GM19351 (cell line): ENCODE results near the gene SLIT3.

Experiments
- ATAC-seq: cut with Tn5 transposase; IDR thresholded peaks from one replicate; pipeline ENCODE4 v1.9.1; 2021; ENCODE audit warnings: mild to moderate bottlenecking, moderate library complexity; ENCODE audit not compliant: unreplicated experiment

SLIT3 gene

DNA sequence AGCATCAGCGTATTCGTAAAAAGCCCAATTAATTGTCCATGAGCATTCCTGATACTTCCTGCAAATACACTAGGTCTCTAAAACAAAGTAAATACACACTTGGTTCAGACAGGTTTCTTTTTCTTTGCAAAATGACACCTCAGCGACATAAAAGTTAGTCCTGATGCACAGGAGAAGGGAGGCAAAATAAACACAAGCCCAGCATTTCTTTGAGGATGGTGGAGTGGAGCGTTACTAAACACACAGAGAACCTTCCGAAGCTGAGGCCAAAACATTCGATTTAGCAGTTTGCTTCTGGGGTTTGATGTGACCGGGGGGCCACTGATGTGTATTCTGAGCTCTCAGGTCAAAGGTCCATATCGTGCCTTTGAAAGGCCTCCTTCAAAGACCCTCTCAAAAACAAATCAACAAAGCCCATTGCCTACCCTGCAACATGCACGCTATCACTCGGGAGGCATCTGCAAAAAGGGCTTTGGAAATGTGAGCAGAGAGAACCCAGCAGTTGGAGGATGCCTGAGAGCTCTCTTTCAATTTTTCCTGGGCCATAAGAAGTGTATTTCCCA, 453.3 kb downstream of the SLIT3 start:
- ATAC-seq, result no peak

DNA sequence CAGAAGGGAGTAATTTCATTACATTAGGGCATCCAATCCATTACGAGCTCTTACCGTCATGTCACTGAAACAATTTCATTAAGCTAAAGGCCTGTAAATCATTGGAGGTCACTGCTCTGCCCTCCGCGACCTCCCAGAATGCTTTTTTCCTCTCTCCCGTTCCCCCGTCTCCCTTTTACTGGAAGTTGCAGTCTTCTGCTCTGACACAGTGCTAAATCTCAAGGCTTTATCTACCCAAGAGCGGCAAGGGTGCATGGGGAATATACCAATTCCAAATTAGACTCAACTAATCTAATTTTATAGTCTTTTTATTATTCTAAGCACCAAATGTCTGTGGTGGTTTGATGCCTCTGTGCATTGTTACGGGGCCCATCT, 456.0 kb downstream of the SLIT3 start:
- no peak for ATAC-seq

DNA sequence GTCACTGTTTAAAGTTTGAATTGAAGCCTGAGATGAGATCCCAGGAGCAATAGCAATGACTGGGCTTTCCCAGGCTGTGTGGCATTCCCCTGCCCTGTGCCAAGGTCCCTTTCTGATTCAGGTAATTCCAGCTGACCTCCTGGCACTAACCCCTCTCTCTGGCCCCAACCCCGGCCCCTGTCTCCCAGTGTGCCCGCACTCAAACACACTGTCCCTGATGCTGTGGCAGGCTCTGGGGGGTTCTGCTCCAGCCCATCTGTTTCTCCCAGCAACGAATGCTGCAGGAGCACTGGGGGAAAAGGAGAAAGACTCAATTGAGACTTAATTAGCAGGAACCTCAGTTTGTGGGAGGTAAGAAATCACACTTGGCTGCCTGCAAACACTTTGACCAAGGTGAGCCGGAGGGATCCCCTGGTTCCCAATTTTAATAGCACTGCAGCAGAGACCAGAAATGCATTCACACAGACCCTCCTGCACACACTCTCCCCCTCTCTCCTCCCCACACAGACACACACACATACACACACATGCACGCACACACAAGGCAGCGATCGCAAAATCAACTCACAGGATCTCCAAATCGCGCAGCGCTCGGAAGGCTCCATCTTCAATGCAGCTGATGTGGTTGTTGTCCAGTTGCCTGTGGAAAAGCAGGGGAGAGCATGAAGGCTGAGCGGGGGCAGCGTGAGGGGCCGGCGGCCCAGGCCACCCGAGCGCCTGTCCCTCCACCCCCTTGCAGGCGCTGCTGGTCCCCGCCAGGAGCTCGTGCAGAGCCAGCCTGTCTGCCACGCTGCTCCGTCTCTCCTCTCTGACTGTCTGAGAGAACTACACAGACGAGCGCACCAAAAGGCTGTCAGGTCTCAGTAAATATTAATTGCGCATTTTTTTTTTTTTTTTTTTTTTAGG, 456.7 kb downstream of the SLIT3 start:
- no peak for ATAC-seq

DNA sequence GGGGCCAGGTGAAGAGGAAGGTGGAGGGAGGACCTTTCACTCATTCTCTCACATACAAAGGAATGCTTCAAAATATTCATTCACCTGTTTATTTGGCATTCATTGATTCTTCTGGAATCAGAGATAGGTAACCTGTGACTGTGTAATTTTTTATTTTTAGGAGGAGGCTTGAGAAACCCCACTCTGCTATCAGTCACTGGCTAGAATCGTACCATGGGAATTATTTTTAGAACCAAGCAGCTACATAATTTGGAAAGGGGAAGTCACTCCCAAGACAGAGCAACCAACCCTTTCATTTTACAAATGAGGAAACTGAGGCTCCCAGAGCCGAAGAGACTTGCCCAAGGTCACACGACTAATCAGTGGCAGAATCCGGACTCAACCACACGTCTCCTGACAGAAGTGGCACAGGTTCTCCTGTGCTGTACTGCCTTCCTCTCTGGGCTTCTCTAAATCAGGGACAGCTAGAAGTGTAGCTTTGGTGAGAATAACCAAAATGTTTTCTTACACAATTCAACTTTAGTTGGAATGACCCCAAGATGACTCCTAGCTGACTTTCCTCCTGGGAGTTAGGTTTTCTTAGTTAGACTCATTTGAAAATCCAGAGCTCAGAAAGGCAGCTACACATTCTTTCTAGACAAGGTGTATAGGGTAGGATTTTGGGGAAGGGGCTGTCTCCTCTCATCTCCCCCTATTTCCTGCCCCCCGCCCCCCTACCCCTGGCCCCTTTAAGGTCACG, 457.5 kb downstream of the SLIT3 start:
- ATAC-seq, result no peak

DNA sequence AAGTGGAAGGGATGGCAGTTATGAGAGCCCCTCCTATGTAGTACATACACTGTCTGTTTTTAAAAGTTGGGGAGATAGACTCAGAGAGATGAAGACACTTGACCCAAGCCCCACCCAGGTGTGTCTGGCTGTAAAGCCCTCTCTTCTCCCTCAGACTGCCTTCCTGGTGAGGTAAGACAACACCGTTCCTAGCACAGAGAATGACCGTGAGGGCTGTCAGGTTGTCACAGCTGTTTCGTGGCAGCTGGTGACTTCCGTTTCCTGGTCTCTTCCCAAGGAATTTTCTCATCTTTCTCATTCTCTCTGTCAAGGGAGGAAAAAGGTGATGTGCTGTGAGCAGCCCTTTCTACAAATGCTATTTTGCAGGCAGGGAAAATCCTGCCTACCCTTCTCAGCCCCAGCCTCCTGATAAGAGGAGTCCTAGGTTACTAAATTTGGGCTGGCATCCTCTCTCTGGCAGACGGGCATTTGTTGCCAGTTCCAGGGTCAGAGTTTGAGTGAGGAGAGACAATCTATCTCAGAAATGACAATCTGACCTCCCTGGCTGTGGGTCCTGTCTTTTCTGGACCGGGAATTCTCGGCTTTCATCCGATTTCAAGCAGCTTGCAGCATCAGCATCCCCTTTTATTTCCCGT, 458.3 kb downstream of the SLIT3 start:
- ATAC-seq, result no peak

DNA sequence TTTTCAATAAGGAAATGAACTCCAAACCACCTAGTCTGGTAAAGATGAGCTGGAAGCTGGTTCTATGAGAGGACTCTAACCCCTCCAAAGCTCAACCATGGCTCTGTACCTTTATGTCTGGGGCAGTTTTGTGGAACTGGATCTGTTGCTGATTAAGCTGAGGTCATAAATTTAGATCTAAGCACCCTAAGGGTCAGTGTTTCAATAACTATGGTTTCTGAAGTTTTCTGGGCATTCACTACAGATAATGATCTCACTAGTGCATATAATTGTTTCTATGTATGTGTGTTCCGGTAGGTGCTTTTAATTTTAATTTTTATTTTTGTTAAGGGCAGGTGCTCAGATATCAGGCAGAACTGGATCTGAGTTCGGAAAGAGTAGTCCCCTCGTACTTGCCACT, 463.1 kb downstream of the SLIT3 start:
- no peak for ATAC-seq

DNA sequence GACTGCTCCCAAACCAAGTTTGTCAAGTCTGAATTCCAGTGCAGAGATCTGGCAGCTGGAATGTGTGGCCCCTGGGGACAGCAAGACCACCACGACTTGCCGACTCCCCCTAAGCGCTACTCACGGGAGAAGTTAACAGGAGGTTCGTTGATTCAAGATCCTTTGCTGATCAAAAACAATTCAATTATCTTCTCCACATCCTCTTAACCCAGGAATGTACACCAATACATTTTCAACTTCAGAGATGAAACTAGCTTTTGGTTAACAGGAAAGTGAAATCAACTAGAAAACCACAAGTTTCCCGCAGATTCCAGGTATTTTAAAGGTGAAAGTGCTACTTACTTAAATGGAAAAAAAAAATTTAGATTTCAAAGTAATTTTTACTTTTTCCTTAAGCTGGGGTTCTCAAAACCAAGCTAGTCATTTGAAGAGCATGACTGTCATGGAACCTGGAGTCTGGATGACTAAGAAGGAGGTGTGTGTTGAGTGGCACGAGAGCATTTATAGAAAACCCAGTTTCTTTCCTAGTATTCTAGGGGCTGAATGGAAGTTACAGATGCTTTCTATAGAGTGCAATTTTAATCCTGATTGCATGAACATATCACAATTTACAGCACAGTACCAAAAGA, 464.2 kb downstream of the SLIT3 start:
- ATAC-seq, result no peak

DNA sequence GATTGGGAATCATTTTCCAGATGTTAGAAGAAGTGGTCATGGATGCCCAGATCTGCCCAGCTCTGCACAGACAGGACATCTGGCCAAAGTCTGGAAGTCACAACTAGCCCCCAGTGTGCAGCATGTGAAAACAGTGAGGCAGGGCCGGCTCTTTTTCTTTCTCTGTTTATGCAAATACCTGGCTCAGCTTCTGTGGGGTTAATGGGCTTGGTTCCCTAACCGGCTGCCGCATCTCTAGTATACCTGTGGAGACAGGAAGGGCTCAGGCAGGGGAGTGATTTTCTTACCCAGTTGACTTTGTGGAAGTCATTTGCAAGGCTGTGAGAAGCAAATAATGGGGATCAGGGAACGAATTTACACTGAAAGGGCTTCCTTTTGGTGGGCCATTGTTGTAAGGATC, 467.0 kb downstream of the SLIT3 start:
- no peak for ATAC-seq

DNA sequence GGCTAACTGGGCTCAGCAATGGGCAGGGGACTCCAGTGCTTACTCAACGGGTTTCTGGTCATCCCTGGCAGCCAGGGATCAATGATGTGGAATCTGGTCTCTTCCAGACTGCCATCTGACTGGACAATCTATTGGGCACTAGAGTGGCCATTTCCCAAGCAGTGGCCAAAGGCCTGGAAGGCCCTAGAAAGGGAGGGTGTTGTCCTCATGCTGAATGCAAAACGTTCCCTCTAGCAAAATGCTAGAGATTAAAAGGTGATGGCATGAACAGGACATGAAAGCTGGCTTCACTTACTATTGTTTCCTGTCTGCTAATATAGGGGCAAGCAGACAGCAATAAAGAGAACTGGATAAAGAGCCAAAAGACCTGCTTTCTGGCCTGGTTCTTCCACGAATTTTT, 467.6 kb downstream of the SLIT3 start:
- no peak for ATAC-seq

DNA sequence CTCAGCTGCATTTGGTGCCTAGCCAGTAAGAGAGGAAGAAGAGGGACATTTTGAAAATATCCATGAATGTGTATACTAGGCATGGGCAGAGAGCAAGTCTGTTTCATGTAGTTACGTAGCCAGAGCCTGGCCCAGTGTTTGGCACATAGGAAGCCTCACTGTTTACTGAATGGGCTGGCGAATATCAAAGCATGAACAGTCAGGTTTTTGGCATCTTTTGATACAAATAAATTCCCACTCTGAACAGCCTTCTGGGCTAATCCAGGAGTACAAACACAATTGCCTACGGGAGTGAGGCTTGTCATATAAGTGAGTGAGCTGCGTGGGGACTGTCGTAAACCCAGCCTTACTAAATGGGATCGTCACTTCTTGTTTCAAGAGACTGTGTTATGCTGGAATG, 468.6 kb downstream of the SLIT3 start:
- no peak for ATAC-seq

DNA sequence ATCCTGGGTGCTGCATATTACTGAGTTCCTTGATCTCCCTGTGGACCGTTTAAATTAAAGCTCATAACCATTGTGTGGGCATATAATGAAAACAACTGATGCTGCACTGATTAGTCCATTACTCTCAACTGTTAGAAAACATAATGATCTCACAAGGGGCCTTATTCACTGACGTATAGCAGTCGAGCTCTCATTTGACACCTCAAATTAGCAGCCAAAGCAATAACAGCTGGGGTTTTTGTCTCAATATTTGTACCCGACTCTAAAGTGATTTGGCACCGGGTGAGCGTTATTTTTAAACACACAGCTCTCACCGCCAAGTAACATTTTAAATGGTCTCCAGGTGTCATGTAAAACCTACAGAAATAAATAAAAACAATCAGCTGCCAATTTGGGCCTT, 469.6 kb downstream of the SLIT3 start:
- no peak for ATAC-seq

DNA sequence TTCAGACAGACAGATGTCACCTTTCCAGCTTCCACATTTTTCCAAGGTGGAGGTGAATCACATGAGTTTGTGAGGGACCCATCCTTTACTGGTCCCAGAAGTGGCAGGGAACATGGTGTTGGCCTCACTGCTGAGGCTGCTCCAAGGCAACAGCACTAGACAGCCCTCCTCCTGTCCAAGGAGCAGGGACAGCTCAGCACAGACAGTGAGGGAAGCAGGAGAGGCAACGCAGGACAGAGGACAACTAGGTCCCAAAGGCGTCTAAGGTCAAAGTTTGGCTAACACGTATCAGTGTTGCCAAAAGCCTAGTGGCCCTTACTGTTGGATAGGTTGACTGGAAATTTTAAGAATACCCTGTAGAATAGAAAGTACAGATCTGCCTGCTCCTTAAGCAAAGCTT, 470.1 kb downstream of the SLIT3 start:
- ATAC-seq, result no peak

DNA sequence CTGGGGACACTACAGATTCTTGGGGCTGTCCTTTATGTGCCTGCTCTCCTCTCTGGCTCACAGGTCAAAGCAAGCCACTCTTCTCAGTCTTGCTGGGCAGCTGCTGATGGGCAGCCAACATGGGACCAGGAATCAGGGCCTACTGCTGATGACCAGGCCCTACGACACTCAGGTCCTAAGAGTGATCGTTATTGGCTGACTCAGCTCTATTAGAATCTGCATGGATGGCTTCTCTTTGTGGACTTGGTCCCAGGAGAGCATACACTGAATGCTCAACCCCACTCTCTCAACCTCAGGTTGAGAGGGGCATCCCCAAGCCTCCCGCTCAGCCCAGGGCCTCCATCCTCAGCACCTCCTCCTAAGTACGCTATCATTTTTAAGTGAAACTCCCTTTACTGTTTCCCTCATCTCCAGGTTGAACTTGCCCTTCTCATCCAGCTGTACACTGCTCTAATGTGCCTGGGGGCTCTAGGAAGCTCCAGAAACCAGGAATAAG, 471.0 kb downstream of the SLIT3 start:
- no peak for ATAC-seq

DNA sequence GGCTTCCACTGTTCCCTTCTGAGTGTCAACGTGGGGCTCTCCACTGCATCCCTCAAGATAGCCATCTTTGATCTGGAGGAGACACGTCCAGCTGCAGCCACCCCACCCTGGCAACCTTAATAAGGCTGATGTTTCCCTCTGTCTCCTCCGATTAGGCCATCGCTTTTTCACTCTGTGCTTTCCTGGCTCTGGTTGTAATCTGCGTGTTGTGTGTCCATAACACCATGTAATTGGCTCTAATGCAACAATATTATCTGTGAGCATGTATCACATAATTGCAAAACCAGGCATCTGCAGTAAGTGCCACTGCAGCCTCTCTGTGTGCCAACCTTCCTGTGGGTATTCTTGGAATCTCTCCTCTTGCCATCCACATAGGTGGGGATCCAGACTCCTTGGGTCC, 471.9 kb downstream of the SLIT3 start:
- ATAC-seq, result no peak

DNA sequence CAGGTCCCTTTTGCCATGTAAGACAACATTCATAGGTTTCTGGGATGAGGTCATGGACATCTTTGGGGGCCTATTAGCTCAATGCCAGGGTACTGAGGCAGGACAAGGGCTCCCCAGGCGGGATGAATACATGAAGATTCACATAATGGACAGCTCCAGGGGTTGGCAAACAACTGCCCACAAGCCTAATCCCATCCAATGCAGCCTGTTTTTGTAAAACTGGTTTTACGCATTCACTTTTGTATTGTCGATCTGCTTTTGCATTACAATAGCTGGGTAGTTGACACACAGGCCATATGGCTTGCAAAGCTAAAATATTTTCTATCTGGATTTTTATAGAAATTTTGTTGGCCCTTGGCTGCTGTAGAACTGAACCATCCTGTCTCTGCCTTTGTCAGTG, 473.3 kb downstream of the SLIT3 start:
- ATAC-seq, result no peak

DNA sequence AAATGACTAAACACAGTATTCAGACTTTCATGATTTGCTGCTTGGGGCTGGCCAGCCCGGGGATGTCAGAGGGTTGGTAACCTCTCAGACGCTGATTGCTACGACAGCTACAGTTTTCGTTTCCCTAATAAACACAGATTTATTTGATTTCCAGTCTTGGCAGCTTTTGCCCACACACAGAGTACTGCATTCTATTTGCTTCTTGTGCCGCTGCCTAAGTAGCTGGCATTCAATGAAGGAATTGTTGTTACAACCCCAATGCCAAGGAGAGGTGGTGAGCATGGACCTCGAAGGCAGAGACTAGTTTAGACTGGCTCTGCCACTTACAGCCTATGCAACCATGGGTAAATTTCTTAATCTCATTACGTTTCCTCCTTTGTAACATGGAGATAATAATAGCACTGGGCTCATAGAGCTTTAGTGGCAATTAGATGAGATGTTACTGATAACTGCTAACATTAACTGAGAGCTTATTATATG, 474.7 kb downstream of the SLIT3 start:
- ATAC-seq, result no peak

DNA sequence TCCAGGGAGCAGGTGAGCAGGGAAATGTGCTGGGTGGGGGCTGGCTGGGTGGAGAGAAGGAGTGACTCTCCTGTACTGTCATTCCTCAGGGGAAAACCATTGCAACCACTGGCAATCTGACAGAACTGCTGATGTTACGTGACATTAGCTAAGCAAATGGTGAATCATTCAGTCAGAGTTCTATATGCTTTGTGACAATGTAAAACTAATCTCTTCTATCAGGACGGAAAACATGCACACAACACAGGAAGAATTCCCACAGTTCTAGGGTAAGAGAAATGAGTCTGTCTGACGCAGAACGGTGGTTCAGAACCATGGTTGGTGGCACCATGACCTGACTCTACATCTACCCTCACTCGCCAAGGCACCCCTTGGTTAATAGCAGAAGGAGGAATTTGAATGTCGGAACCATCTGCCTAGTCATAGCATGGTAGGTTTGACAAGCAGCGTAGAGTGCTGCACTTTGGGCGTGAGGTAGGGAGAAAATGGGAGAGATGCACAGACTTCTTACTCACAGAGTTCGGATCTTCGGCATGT, 478.1 kb downstream of the SLIT3 start:
- ATAC-seq, result no peak

DNA sequence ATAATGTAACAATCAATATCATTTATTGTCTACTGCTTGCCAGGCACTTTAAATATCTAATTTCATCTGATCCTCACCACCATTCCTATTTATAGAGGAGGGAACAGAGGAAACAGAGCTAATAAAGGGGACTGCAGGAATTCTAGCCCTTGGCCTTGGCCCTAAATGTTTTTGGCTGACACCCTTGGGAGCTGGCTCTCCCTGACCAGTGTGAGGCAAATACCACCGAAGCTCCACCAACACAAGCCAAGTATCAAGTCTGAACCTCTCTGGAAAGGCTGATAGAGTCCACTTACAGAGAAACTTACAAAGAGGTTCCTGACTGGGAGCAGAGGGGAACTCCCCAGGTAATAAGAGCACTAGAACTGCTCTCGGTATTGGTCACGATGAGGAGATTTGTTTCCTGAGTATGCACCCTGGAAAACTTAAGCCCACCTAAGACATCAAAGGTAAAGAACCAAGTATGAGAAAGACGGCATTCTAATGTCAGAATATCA, 478.6 kb downstream of the SLIT3 start:
- ATAC-seq, result no peak

DNA sequence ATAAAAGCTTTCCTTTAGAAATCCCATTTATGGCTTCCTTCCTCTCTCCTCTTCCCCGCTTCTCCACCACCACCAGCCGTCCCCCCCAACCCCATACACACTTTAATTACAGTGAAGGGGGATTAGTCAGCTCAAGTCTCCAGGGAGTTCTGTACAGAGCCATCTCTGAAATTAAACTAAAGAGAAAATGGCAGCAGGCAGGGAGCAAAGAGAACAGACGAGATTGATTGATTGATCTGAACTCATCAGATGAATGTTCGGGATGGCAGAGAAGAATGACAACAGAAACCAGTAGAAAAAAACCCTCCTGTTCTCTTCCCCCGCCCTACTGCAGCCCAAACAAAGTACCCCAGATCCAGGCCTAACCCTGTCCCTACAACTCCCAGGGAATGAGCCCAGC, 480.1 kb downstream of the SLIT3 start:
- ATAC-seq, result no peak

DNA sequence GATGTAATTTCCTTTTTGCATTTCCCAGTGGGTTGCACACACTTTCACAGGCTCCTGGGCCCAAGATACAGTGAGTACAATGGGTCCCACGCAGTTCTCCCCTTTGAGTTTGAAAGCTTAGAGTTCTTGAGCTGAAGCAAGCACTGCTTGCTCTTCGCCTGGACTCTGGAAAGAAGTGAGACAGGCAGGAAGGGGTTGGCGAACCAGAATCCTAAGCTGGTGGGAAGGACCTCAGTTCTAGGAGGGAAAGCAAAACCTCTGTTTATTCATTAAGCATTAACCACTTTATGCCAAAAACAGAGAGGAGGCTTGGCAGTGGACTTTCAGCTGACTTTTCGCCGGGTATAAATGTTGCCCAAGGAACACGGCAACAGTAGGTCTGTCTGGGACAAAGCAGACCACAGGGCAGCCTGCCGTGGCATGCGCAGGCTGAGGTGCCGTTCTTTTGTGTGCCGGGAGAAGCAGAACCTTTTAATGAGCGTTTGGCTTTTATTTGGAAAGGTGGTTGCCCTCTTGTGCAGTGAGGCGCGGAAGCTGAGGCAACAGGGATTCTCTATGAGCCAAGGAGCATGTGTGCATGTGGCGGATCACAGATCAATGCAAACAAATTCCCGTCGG, 481.8 kb downstream of the SLIT3 start:
- no peak for ATAC-seq
